NCI-H187 treated with DMSO at 0.1 percent for 48 hours (cell line): ENCODE results near the gene CAMK2A.
"Not testable (repeated sequence)": the region's sequence is repeated elsewhere in the genome, so short reads cannot be mapped to it uniquely, and the experiment has no call there.

Experiments used
- DNase-seq: peaks from one replicate; lab custom pipeline; 2025; lab: John Stamatoyannopoulos, UW

Gene CAMK2A

GRCh38 chr5:150235500-150235854 is 54.1 kb downstream of the CAMK2A start:
- DNase-seq, result no peak

- DNase-seq, result no peak
Observed at GRCh38 chr5:150234576-150235499, 54.7 kb downstream of the CAMK2A start.

DNA sequence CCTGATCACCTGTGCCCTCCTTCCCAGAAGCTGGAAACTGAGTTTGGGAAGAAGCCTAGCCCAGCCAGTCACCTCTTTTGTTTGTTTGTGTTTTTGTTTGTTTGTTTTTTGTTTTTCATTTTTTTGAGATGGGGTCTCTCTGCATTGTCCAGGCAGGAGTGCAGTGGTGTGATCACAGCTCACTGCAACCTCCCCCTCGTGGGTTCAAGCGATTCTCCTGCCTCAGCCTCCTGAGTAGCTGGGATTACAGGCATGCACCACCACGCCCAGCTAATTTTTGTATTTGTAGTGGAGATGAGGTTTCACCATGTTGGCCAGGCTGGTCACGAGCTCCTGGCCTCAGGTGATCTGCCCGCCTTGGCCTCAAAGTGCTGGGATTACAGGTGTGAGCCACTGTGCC is 55.9 kb downstream of the CAMK2A start:
- not testable (repeated sequence) for DNase-seq

GRCh38 chr5:150230842-150231241 is 58.7 kb downstream of the CAMK2A start:
- DNase-seq, result no peak

DNA sequence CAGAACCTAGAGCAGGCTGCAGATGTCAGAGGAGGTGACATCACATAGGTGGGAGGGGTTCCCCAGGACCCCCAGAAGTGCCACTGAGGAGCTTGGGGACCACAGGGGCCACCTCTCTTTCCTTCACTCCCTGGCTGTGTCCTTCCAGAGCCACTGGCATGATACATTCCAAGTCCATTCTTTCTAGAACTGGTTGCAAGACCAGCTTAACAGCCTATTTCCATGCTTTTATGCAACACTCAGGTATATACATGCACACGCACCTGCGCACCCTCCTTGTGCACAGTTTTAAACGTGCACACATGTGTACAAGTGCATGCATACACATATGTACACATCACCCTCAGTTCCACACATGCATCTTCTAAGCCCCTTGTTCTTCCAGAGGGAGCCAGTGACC is 60.0 kb downstream of the CAMK2A start:
- DNase-seq, result no peak

GRCh38 chr5:150227606-150228273 is 61.8 kb downstream of the CAMK2A start:
- DNase-seq, result no peak

- no peak for DNase-seq
Observed at GRCh38 chr5:150227036-150227435, 62.5 kb downstream of the CAMK2A start.

- DNase-seq, result no peak
Observed at GRCh38 chr5:150224483-150225027, 65.0 kb downstream of the CAMK2A start.

DNA sequence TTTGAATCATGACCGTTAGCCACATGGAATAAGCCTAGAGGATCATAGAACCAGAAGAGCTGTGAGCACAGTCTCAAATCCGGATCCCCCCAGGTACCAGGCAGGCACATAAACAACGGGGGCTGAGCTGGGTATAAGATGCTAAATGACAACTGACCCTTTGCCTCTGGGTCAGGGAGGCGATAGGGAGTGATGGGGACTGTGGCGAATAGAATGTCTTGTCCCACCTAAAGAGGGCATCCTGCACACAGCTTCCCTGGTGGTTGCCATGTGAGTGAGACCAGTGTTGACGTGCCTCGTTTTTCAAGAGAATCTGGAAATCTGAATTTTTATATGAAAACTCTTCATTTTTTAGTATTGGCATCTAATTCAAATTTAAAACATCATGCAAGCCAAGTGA is 66.1 kb downstream of the CAMK2A start:
- DNase-seq, result no peak

DNA sequence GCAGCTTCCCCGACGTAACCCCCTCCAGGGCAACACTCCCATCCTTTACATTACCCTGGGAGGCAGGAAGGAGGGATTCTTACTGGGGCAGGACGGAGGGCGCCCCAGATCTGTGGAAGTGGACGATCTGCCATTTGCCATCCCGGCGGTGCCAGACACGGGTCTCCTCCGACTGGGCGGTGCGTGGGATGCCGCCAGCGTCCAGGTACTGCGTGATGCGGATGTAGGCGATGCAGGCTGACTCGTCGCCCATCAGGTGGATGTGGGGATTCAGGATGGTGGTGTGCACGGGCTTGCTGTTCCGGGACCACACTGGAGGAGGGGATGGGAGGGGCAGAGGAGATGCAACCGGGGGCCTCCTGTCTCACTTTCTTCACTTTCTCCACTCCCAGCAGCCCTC is 66.7 kb downstream of the CAMK2A start:
- no peak for DNase-seq

- no peak for DNase-seq
Observed at GRCh38 chr5:150221471-150221870, 68.1 kb downstream of the CAMK2A start.

GRCh38 chr5:150219861-150220260 is 69.7 kb downstream of the CAMK2A start:
- no peak for DNase-seq

GRCh38 chr5:150219142-150219541 is 70.4 kb downstream of the CAMK2A start:
- no peak for DNase-seq

DNA sequence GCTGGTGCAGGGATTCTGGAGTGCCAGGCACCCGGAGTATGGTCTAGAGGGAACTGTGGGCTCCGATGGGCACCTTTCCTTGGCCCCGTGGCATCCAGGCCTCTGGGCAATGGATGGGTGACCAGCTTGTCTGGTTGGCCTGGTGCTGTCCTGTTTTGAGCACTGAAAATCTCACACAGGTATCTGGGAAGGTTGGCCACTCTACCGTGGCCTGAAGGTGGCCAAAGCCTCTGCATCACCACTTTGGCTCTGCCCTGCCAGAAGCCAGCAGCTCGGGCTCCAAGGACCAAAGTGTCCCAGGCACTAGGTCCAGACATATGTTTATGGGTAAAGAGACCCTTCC is 70.9 kb downstream of the CAMK2A start:
- no peak for DNase-seq

- peak; percentile 10 for DNase-seq
Observed at GRCh38 chr5:150217873-150218692, 71.5 kb downstream of the CAMK2A start.

GRCh38 chr5:150217038-150217437 is 72.5 kb downstream of the CAMK2A start:
- no peak for DNase-seq

- DNase-seq, result no peak
Observed at GRCh38 chr5:150215979-150216944, 73.3 kb downstream of the CAMK2A start.

- DNase-seq, result no peak
Observed at GRCh38 chr5:150214289-150214688, 75.3 kb downstream of the CAMK2A start.

DNA sequence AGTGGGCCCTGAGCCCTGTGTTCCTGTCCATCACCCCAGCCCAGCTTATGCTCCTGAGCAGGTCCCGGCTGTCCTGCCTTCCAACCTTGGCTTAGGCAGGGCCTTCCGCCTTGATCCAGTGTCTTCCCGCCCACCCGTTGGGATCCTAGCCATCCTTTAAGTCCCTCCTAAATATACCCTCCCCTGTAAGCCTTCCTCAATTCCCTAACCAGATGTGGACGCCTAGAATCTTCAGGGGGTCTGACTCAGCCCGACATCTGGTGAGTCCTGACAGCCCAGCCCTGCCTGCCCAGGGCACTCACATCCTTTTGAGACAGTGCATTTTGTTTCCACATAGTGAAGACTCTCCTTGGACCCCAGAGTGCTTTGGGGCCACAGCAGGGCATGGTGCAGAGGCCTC is 76.0 kb downstream of the CAMK2A start:
- no peak for DNase-seq

DNA sequence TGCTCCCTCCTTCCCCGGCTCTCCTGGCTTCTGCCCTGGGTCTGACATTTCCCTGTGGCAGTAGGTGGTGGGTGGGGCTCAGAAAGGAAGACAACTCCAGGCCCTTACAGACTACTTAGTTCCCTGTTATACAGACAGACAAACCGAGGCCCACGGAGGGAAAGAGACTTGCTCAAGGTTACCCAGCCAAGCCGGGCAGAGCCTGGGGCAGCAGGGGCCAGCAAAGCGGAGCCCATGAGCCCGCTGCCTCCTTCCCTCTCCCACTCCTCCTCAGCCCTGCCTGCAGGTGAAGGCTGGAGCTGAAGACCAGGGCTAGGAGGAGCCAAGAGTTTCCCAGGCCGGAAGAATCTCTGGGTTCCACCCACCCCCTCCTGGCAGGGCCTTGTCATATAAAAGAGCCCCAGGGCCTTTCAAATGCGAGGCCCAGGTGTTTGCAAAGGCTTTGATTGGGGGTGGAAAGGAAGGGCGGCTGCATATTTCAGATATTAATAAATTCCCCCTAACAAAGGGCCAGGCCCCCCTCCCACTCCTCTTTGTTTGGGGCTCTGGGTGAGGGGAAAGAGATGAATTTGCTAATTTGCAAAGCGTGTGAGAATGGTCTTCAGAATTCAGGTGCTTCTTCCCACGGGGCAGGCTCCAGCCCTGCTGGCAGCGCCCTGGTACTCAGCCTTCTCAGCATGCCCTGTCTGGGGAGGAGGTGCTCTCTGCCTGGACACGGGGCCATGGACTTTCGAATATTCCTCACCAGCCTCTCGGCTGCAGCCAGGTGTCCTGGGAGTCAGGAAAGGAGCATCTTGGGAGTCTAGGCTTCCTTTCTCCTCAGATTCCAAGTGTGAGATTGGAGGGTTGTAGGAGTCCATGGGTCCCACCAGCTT is 78.2 kb downstream of the CAMK2A start:
- no peak for DNase-seq
